ENCODE data around the gene NRSN2. TPM values are rescaled to one million over a fixed set of nuclear protein-coding genes. Genes with fewer than 3 reads are reported as not detected.

Gene NRSN2
- polyA plus RNA-seq, 1 of the 3 experiments (the other 2 are of a cell fraction): 146 TPM

GRCh38 chr20:325889-326644, 20.8 kb upstream of the NRSN2 start:
- DNase-seq: peak; percentile 70
- Histone ChIP-seq H3K27me3 (ENCODE audit: insufficient read depth) (no peaks in the 10 kb centered on the region), H3K9ac (peak overlapping the region; percentile 86), H2AFZ (ENCODE audit: low read depth) (no peak overlapping the region), H3K9me2 (no peaks in the 10 kb centered on the region), H4K20me1 (ENCODE audit: insufficient read depth) (peaks cover 39% of the 10 kb centered on the region), H3F3A (replicated peaks; ENCODE audit: insufficient read depth) (peaks cover 35% of the 10 kb centered on the region), H3K4me3 (ENCODE audit: low read depth in 2 of 2, low read length in 1 of 2) (peak overlapping the region; percentile 93 to 98), H3K27ac (ENCODE audit: low read depth in 2 of 2, low read length in 1 of 2) (peak overlapping the region; percentile 74 to 96), H3K4me1 (ENCODE audit: control insufficient read depth in 1 of 2, insufficient read depth in 2 of 2, low read depth in 1 of 2, low read length in 1 of 2) (peaks cover 29 to 33% of the 10 kb centered on the region in 2 experiments; a peak in 3 of 4 replicates), H3K79me2 (ENCODE audit: insufficient read depth) (peaks cover 37% of the 10 kb centered on the region), H3K9me3 (no peaks in the 10 kb centered on the region), H3K4me2 (peak overlapping the region; percentile 99), H3K36me3 (replicated peaks in 1 of 2; ENCODE audit: control insufficient read depth in 1 of 2, insufficient read depth in 2 of 2, low read length in 1 of 2) (peaks cover 7 to 18% of the 10 kb centered on the region in 2 experiments)
- 0% methylated on average over 56 of the region's 103 CpGs for WGBS (ENCODE audit: low lambda C conversion rate)
- ChIA-PET POLR2A (interaction anchor here (3.6 to 3.7 kb wide), 3 partner anchors 16 to 28 kb away, joined by 23 to 36 read pairs (median 29); partner anchors contain the start of genes NRSN2 and ZCCHC3), CTCF (interaction anchor here (0.7 to 4.3 kb wide), 4 partner anchors 15 to 54 kb away, joined by 4 to 21 read pairs (median 4); partner anchors contain the start of gene TRIB3)
- no peak for TF ChIP-seq TAF1 (IDR thresholded peaks at IDR 0.05; ENCODE audit: borderline replicate concordance, low read depth, low read length)
- no peak for TF ChIP-seq GATA2 (CRISPR knock-in tag; IDR thresholded peaks at IDR 0.05)
- TF ChIP-seq MAX (IDR thresholded peaks at IDR 0.05; ENCODE audit: low read depth): peak; percentile 57; the same call in 1 of the 2 replicates
- TF ChIP-seq RFX5 (IDR thresholded peaks at IDR 0.05; ENCODE audit: low read length): 0 out of 2 replicates have a peak, but pooled peaks have one; percentile 41
- TF ChIP-seq USF1 (IDR thresholded peaks at IDR 0.05; ENCODE audit: borderline replicate concordance, low read depth): no peak
- TF ChIP-seq SIN3A (IDR thresholded peaks at IDR 0.05; ENCODE audit: borderline replicate concordance, low read depth, low read length): 0 out of 2 replicates have a peak, but pooled peaks have one; percentile 54
- TF ChIP-seq RAD21 (IDR thresholded peaks at IDR 0.05; ENCODE audit: low read length): no peak
- peak; percentile 82 for TF ChIP-seq MXI1 (IDR thresholded peaks at IDR 0.05; ENCODE audit: low read depth, low read length)
- TF ChIP-seq GABPA (IDR thresholded peaks at IDR 0.05; ENCODE audit: low read depth): no peak
- TF ChIP-seq MEF2A (IDR thresholded peaks at IDR 0.05; ENCODE audit: borderline replicate concordance, low read depth): no peak

DNA sequence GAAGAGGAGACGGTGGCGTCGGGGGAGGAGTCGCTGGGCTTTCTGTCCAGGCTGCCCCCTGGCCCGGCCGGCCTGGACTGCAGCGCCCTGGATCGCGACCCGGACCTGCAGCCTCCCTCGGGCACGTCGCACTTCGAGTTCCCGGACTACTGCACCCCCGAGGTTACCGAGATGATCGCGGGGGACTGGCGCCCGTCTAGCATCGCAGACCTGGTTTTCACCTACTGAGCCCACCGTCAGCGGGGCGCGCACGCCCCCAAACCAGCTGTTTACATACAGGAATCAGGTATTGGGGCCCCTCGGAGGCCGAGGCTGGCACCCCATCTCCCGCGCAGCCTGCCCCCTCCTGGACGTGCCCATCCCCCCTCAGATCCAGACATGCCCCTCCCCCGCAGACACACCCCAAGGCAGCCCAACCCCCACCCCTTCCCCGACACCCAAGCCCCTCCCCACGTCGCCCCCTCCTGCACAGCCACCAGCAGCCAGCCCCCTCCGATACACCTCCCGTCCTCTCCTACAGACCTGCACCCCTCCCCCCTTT, 20.2 kb upstream of the NRSN2 start:
- no peaks in the 10 kb centered on the region for H3K9me3 ChIP-seq
- H3K9ac ChIP-seq: peak overlapping the region; percentile 86
- H3F3A ChIP-seq (replicated peaks; ENCODE audit: insufficient read depth): peaks cover 35% of the 10 kb centered on the region
- ChIA-PET CTCF (interaction anchor here (4.3 kb wide), 1 partner anchor 15 kb away, joined by 21 read pairs; no protein-coding TSS in a partner anchor), POLR2A (interaction anchor here (3.6 to 3.7 kb wide), 3 partner anchors 17 to 29 kb away, joined by 23 to 36 read pairs (median 29); partner anchors contain the start of genes NRSN2 and ZCCHC3)
- no peaks in the 10 kb centered on the region for H3K27me3 ChIP-seq (ENCODE audit: insufficient read depth)
- H3K36me3 ChIP-seq (replicated peaks in 1 of 2; ENCODE audit: control insufficient read depth in 1 of 2, insufficient read depth in 2 of 2, low read length in 1 of 2): peaks cover 7 to 18% of the 10 kb centered on the region in 2 experiments
- WGBS (ENCODE audit: low lambda C conversion rate): under 1% methylated on average over 22 of the region's 38 CpGs
- peak overlapping the region; percentile 74 to 96 for H3K27ac ChIP-seq (ENCODE audit: low read depth in 2 of 2, low read length in 1 of 2)
- H3K79me2 ChIP-seq (ENCODE audit: insufficient read depth): peaks cover 37% of the 10 kb centered on the region
- H2AFZ ChIP-seq (ENCODE audit: low read depth): no peak overlapping the region
- no peak for DNase-seq
- peak overlapping the region; percentile 99 for H3K4me2 ChIP-seq
- peak overlapping the region; percentile 93 to 98 for H3K4me3 ChIP-seq (ENCODE audit: low read depth in 2 of 2, low read length in 1 of 2)
- H3K9me2 ChIP-seq: no peaks in the 10 kb centered on the region
- H3K4me1 ChIP-seq (ENCODE audit: control insufficient read depth in 1 of 2, insufficient read depth in 2 of 2, low read depth in 1 of 2, low read length in 1 of 2): peaks cover 29 to 33% of the 10 kb centered on the region in 2 experiments; a peak in 3 of 4 replicates
- peaks cover 42% of the 10 kb centered on the region for H4K20me1 ChIP-seq (ENCODE audit: insufficient read depth)
- TF ChIP-seq FOSL2 (IDR thresholded peaks at IDR 0.05; ENCODE audit: borderline replicate concordance, low read depth) (no peak), SMC3 (IDR thresholded peaks at IDR 0.05; ENCODE audit: low read depth, low read length) (no peak), RXRA (IDR thresholded peaks at IDR 0.05; ENCODE audit: borderline replicate concordance, low read depth) (no peak), TCF12 (IDR thresholded peaks at IDR 0.05) (no peak; the same call in 1 of the 2 replicates), RFX5 (IDR thresholded peaks at IDR 0.05; ENCODE audit: low read length) (no peak), ZBTB33 (IDR thresholded peaks at IDR 0.05; ENCODE audit: borderline replicate concordance, low read depth) (no peak), FOXJ3 (CRISPR knock-in tag; IDR thresholded peaks at IDR 0.05) (0 out of 2 replicates have a peak, but pooled peaks have one; percentile 62)
- TF ChIP-seq, protein P1, sequence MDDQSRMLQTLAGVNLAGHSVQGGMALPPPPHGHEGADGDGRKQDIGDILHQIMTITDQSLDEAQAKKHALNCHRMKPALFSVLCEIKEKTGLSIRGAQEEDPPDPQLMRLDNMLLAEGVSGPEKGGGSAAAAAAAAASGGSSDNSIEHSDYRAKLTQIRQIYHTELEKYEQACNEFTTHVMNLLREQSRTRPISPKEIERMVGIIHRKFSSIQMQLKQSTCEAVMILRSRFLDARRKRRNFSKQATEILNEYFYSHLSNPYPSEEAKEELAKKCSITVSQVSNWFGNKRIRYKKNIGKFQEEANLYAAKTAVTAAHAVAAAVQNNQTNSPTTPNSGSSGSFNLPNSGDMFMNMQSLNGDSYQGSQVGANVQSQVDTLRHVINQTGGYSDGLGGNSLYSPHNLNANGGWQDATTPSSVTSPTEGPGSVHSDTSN (IDR thresholded peaks at IDR 0.05): 0 out of 2 replicates have a peak, but pooled peaks have one; percentile 3
